B cell (primary cell): ENCODE data around the gene FOXE3. TPM values are rescaled to one million over a fixed set of nuclear protein-coding genes. Genes with fewer than 3 reads are reported as not detected.
A peak's percentile ranks its signal among the peaks of the same experiment; 100 is the strongest.

ENCODE experiments used
- ATAC-seq: fragments of 200-7000 bp; cut with Tn5 transposase; one replicate; pipeline ENCODE4 v1.10.0; 2021; ENCODE audit warnings: low read depth, mild to moderate bottlenecking, moderate number of reproducible peaks, moderate library complexity
- CTCF ChIA-PET: fragments of 350-600 bp; sonication (Branson Sonifier 250); formaldehyde crosslinking; loops from one replicate; lab custom pipeline; 2021; ENCODE audit warnings: antibody characterized with exemption, inconsistent platforms; lab: Charles Lee
- POLR2A ChIA-PET: fragments of 350-600 bp; sonication (Branson Sonifier 250); formaldehyde crosslinking; loops from one replicate; lab custom pipeline; 2021; ENCODE audit warnings: antibody characterized with exemption; lab: Charles Lee
- DNase-seq: peaks from one replicate; pipeline ENCODE4 v3.0.0; 2013
- H2AFZ ChIP-seq: 2 replicates; pipeline ENCODE4 v1.6.1; 2012; ENCODE audit warnings: mild to moderate bottlenecking, low read depth, low read length; ENCODE audit not compliant: insufficient read depth, poor library complexity, severe bottlenecking
- H3K27ac ChIP-seq, 2 donors: 1 replicate in 1 of 2; 2 replicates in 1 of 2; pipeline ENCODE4 v1.5.1; 2012 to 2013; ENCODE audit warnings: low read length in 2 of 2, mild to moderate bottlenecking in 2 of 2, moderate library complexity in 1 of 2
- H3K27me3 ChIP-seq, 4 experiments: fragments of 200-600 bp in 1 of 4; sonication (generic) in 1 of 4; replicated peaks in 1 of 4; 1 replicate in 2 of 4; 2 replicates in 2 of 4; pipeline versions ENCODE4 v1.6.1 to v1.7.0; 2013 to 2016; ENCODE audit warnings: low read length in 3 of 4, mild to moderate bottlenecking in 2 of 4, mixed read lengths in 1 of 4, moderate library complexity in 1 of 4; ENCODE audit not compliant: insufficient read depth in 4 of 4, control insufficient read depth in 3 of 4; ENCODE audit errors: control extremely low read depth in 1 of 4
- H3K36me3 ChIP-seq, 2 experiments: replicated peaks in 1 of 2; 1 replicate in 1 of 2; 2 replicates in 1 of 2; pipeline versions ENCODE4 v1.6.1 to v1.7.1; 2013; ENCODE audit warnings: low read length in 1 of 2; ENCODE audit not compliant: insufficient read depth in 2 of 2, control insufficient read depth in 1 of 2; ENCODE audit errors: control extremely low read depth in 1 of 2, extremely low read depth in 1 of 2
- H3K4me1 ChIP-seq, 2 donors: fragments of 200-600 bp in 1 of 2; sonication (generic) in 1 of 2; 1 replicate in 1 of 2; 2 replicates in 1 of 2; pipeline versions ENCODE4 v1.5.1 to v1.6.1; 2013 to 2017; ENCODE audit warnings: low read length in 2 of 2; ENCODE audit not compliant: control insufficient read depth in 2 of 2, insufficient read depth in 2 of 2
- H3K4me2 ChIP-seq: replicated peaks from 2 replicates; pipeline ENCODE3; 2012; ENCODE audit warnings: mild to moderate bottlenecking, low read depth, low read length; ENCODE audit not compliant: poor library complexity, severe bottlenecking
- H3K4me3 ChIP-seq, 5 experiments: fragments of 200-600 bp in 1 of 5; sonication (generic) in 1 of 5; 1 replicate in 3 of 5; 2 replicates in 2 of 5; pipeline versions ENCODE4 v1.5.1 to v1.7.0; 2011 to 2016; ENCODE audit warnings: low read length in 4 of 5, mild to moderate bottlenecking in 4 of 5, low read depth in 2 of 5, control low read depth in 1 of 5, moderate library complexity in 1 of 5; ENCODE audit not compliant: insufficient read depth in 1 of 5; ENCODE audit errors: control extremely low read depth in 1 of 5, extremely low read depth in 1 of 5
- H3K79me2 ChIP-seq: fragments of 200-600 bp; sonication (generic); one replicate; pipeline ENCODE4 v1.6.0; 2016; ENCODE audit warnings: low read length; ENCODE audit not compliant: control insufficient read depth, insufficient read depth
- H3K9ac ChIP-seq: fragments of 200-600 bp; sonication (generic); 2 replicates; pipeline ENCODE4 v1.6.1; 2017; ENCODE audit warnings: mild to moderate bottlenecking, low read length, moderate library complexity
- H3K9me3 ChIP-seq, 3 donors: one replicate each; pipeline versions ENCODE4 v1.6.1 to v1.7.1; 2013; ENCODE audit warnings: low read length in 2 of 3; ENCODE audit not compliant: control insufficient read depth in 2 of 3, insufficient read depth in 1 of 3; ENCODE audit errors: control extremely low read depth in 1 of 3
- H4K20me1 ChIP-seq: 2 replicates; pipeline ENCODE4 v1.6.0; 2012; ENCODE audit warnings: mild to moderate bottlenecking, low read length; ENCODE audit not compliant: insufficient read depth, control insufficient read depth, poor library complexity, severe bottlenecking
- H3K27ac Mint-ChIP-seq: one replicate; pipeline ENCODE4 v1.8.0; 2021; ENCODE audit warnings: mixed read lengths
- H3K27me3 Mint-ChIP-seq: one replicate; pipeline ENCODE4 v1.8.0; 2021; ENCODE audit warnings: mixed read lengths
- H3K4me1 Mint-ChIP-seq: one replicate; pipeline ENCODE4 v1.8.0; 2021; ENCODE audit warnings: mixed read lengths
- H3K4me3 Mint-ChIP-seq: one replicate; pipeline ENCODE4 v1.8.0; 2021; ENCODE audit warnings: mixed read lengths
- H3K9me3 Mint-ChIP-seq: one replicate; pipeline ENCODE4 v1.8.0; 2022; ENCODE audit warnings: mixed read lengths; ENCODE audit not compliant: insufficient read depth
- CTCF ChIP-seq: fragments of 200-600 bp; IDR thresholded peaks from one replicate; pipeline ENCODE4 v1.8.0; 2022; ENCODE audit warnings: antibody characterized with exemption, mild to moderate bottlenecking
- EZH2 ChIP-seq: IDR thresholded peaks from 2 replicates; pipeline ENCODE4 v1.6.1; 2012; ENCODE audit warnings: borderline replicate concordance, low read depth, mild to moderate bottlenecking, moderate library complexity, low read length; ENCODE audit not compliant: insufficient read depth, poor library complexity, severe bottlenecking
- WGBS: methylation state at CpG from one replicate; pipeline ENCODE4 v1.1.5; 2013; ENCODE audit warnings: missing lambda C conversion rate; ENCODE audit not compliant: insufficient coverage; 5-methylcytosine and 5-hydroxymethylcytosine counted together
- intact Hi-C: fragments of 100-400 bp; cut with micrococcal nuclease; formaldehyde crosslinking; loops from one replicate; pipeline ENCODE4 v1.10.0; 2022
- polyA plus RNA-seq: library from polyadenylated mRNA; depleted of rRNA; stranded (reverse); fragments of >200 nt; gene quantifications from 2 replicates; pipeline ENCODE4 v1.2.3, GENCODE V29; 2012
- total RNA-seq, 2 donors: library from RNA; stranded (reverse); fragments of 120-200 nt in 1 of 2; gene quantifications; 1 replicate in 1 of 2; 2 replicates in 1 of 2; pipeline versions ENCODE4 v1.2.3 to v1.2.4, GENCODE V29; 2013 to 2022

Gene FOXE3
- total and polyA plus RNA-seq, 2 donors (not counting 1 experiment from before 2014, with no cell fraction given): not detected

- POLR2A ChIA-PET: no interaction called here
- no peaks in the 10 kb centered on the region for H3K4me1 Mint-ChIP-seq
- Histone ChIP-seq H4K20me1 (no peaks in the 10 kb centered on the region), H3K4me2 (no peak overlapping the region), H3K9me3 (no peaks in the 10 kb centered on the region), H3K36me3 (no peaks in the 10 kb centered on the region), H3K27ac (no peak overlapping the region), H2AFZ (no peak overlapping the region), H3K27me3 (no peaks in the 10 kb centered on the region), H3K4me1 (no peaks in the 10 kb centered on the region), H3K79me2 (no peaks in the 10 kb centered on the region), H3K9ac (no peak overlapping the region), H3K4me3 (no peak overlapping the region)
- no peak overlapping the region for H3K27ac Mint-ChIP-seq
- 36% methylated on average over 4 of the region's 10 CpGs for whole genome bisulfite sequencing
- CTCF ChIA-PET: interaction anchor here (1.5 to 4.1 kb wide), 5 partner anchors 49 to 342 kb away, joined by 3 to 38 read pairs (median 6); no protein-coding TSS in a partner anchor
- ATAC-seq: no peak
- H3K27me3 Mint-ChIP-seq: peaks cover 19% of the 10 kb centered on the region
- intact Hi-C loops: no loop called here
- no peaks in the 10 kb centered on the region for H3K9me3 Mint-ChIP-seq
- no peak overlapping the region for H3K4me3 Mint-ChIP-seq
- DNase-seq: no peak
- TF ChIP-seq CTCF: no peak
- no peak for TF ChIP-seq EZH2
Measured at GRCh38 chr1:47388030-47388890, 27.8 kb upstream of the FOXE3 start.

- Histone ChIP-seq H3K36me3 (no peaks in the 10 kb centered on the region), H3K4me3 (no peak overlapping the region), H2AFZ (no peak overlapping the region), H3K27ac (no peak overlapping the region), H3K27me3 (no peaks in the 10 kb centered on the region), H4K20me1 (no peaks in the 10 kb centered on the region), H3K9ac (no peak overlapping the region), H3K4me1 (no peaks in the 10 kb centered on the region), H3K9me3 (no peaks in the 10 kb centered on the region), H3K79me2 (no peaks in the 10 kb centered on the region), H3K4me2 (no peak overlapping the region)
- CTCF ChIA-PET: interaction anchor here (1.1 to 4.1 kb wide), 6 partner anchors 20 to 342 kb away, joined by 3 to 38 read pairs (median 5); no protein-coding TSS in a partner anchor
- DNase-seq (peak; percentile 36), ATAC-seq (peak; percentile 39)
- H3K9me3 Mint-ChIP-seq: no peaks in the 10 kb centered on the region
- no peaks in the 10 kb centered on the region for H3K4me1 Mint-ChIP-seq
- intact Hi-C loops: no loop called here
- peaks cover 21% of the 10 kb centered on the region for H3K27me3 Mint-ChIP-seq
- no peak overlapping the region for H3K27ac Mint-ChIP-seq
- no peak overlapping the region for H3K4me3 Mint-ChIP-seq
- peak; percentile 58 for TF ChIP-seq CTCF
- TF ChIP-seq EZH2: no peak
- POLR2A ChIA-PET: no interaction called here
- WGBS: 33% methylated on average over 3 of the region's 3 CpGs
Measured at GRCh38 chr1:47388891-47389238, 27.2 kb upstream of the FOXE3 start.
